Measurements from ENCODE around the gene TAGLN2.

Gene TAGLN2

GRCh38 chr1:159924791-159925718 lies at the start of gene TAGLN2:
Gene TAGLN2, minus strand, starts transcription at chr1:159925507. Its CDS starts 4,998 bp downstream, at chr1:159920509.
- Mint-ChIP-seq H3K4me1 (ENCODE audit: low read depth) (peaks cover 59% of the 10 kb centered on the region), H3K27me3 (peaks cover 9% of the 10 kb centered on the region), H3K4me3 (peak within 1 kb of the TSS; percentile 81), H3K9me3 (no peaks in the 10 kb centered on the region), H3K36me3 (ENCODE audit: low read depth) (peaks cover 40% of the 10 kb centered on the region), H3K27ac (peak within 1 kb of the TSS; percentile 93)
- intact Hi-C loops (cut with micrococcal nuclease): no loop called here

- H3K4me1 Mint-ChIP-seq (ENCODE audit: low read depth): peaks cover 5% of the 10 kb centered on the region
- intact Hi-C loops (cut with micrococcal nuclease): no loop called here
- no peaks in the 10 kb centered on the region for H3K9me3 Mint-ChIP-seq
- H3K36me3 Mint-ChIP-seq (ENCODE audit: low read depth): no peaks in the 10 kb centered on the region
- H3K27ac Mint-ChIP-seq: no peak overlapping the region
- H3K4me3 Mint-ChIP-seq: no peak overlapping the region
- H3K27me3 Mint-ChIP-seq: peaks cover 21% of the 10 kb centered on the region
Observed at GRCh38 chr1:159974350-159974965, 49.2 kb upstream of the TAGLN2 start.

GRCh38 chr1:159973350-159973940 lies 48.1 kb upstream of the TAGLN2 start:
- H3K4me3 Mint-ChIP-seq: no peak overlapping the region
- no peaks in the 10 kb centered on the region for H3K36me3 Mint-ChIP-seq (ENCODE audit: low read depth)
- no peaks in the 10 kb centered on the region for H3K9me3 Mint-ChIP-seq
- H3K4me1 Mint-ChIP-seq (ENCODE audit: low read depth): peaks cover 13% of the 10 kb centered on the region
- H3K27me3 Mint-ChIP-seq: peaks cover 22% of the 10 kb centered on the region
- intact Hi-C loops (cut with micrococcal nuclease): no loop called here
- no peak overlapping the region for H3K27ac Mint-ChIP-seq

GRCh38 chr1:159972443-159973205 lies 47.3 kb upstream of the TAGLN2 start:
- Mint-ChIP-seq H3K9me3 (no peaks in the 10 kb centered on the region), H3K36me3 (ENCODE audit: low read depth) (no peaks in the 10 kb centered on the region), H3K4me3 (no peak overlapping the region), H3K27ac (no peak overlapping the region), H3K4me1 (ENCODE audit: low read depth) (peaks cover 18% of the 10 kb centered on the region), H3K27me3 (peaks cover 20% of the 10 kb centered on the region)
- intact Hi-C loops (cut with micrococcal nuclease): no loop called here

GRCh38 chr1:159970932-159971342 lies 45.6 kb upstream of the TAGLN2 start:
- Mint-ChIP-seq H3K27ac (no peak overlapping the region), H3K27me3 (peaks cover 10% of the 10 kb centered on the region), H3K9me3 (no peaks in the 10 kb centered on the region), H3K4me3 (no peak overlapping the region), H3K4me1 (ENCODE audit: low read depth) (peaks cover 18% of the 10 kb centered on the region), H3K36me3 (ENCODE audit: low read depth) (no peaks in the 10 kb centered on the region)
- intact Hi-C loops (cut with micrococcal nuclease): no loop called here

GRCh38 chr1:159968901-159969300 lies 43.6 kb upstream of the TAGLN2 start:
- H3K4me3 Mint-ChIP-seq: no peak overlapping the region
- H3K27ac Mint-ChIP-seq: no peak overlapping the region
- H3K36me3 Mint-ChIP-seq (ENCODE audit: low read depth): no peaks in the 10 kb centered on the region
- H3K4me1 Mint-ChIP-seq (ENCODE audit: low read depth): peaks cover 18% of the 10 kb centered on the region
- H3K9me3 Mint-ChIP-seq: no peaks in the 10 kb centered on the region
- peaks cover 10% of the 10 kb centered on the region for H3K27me3 Mint-ChIP-seq
- intact Hi-C loops (cut with micrococcal nuclease): no loop called here

- H3K36me3 Mint-ChIP-seq (ENCODE audit: low read depth): no peaks in the 10 kb centered on the region
- H3K4me1 Mint-ChIP-seq (ENCODE audit: low read depth): peaks cover 26% of the 10 kb centered on the region
- intact Hi-C loops (cut with micrococcal nuclease): no loop called here
- no peak overlapping the region for H3K27ac Mint-ChIP-seq
- peaks cover 6% of the 10 kb centered on the region for H3K27me3 Mint-ChIP-seq
- H3K9me3 Mint-ChIP-seq: no peaks in the 10 kb centered on the region
- H3K4me3 Mint-ChIP-seq: no peak overlapping the region
Observed at GRCh38 chr1:159965263-159965662, 40.0 kb upstream of the TAGLN2 start.

GRCh38 chr1:159964144-159964543 lies 38.8 kb upstream of the TAGLN2 start:
- no peak overlapping the region for H3K27ac Mint-ChIP-seq
- peaks cover 29% of the 10 kb centered on the region for H3K4me1 Mint-ChIP-seq (ENCODE audit: low read depth)
- intact Hi-C loops (cut with micrococcal nuclease): no loop called here
- no peak overlapping the region for H3K4me3 Mint-ChIP-seq
- H3K9me3 Mint-ChIP-seq: no peaks in the 10 kb centered on the region
- H3K36me3 Mint-ChIP-seq (ENCODE audit: low read depth): no peaks in the 10 kb centered on the region
- peaks cover 6% of the 10 kb centered on the region for H3K27me3 Mint-ChIP-seq

GRCh38 chr1:159962176-159962575 lies 36.9 kb upstream of the TAGLN2 start:
- Mint-ChIP-seq H3K4me3 (no peak overlapping the region), H3K9me3 (no peaks in the 10 kb centered on the region), H3K4me1 (ENCODE audit: low read depth) (peaks cover 24% of the 10 kb centered on the region), H3K27ac (no peak overlapping the region), H3K36me3 (ENCODE audit: low read depth) (no peaks in the 10 kb centered on the region), H3K27me3 (peaks cover 1% of the 10 kb centered on the region)
- intact Hi-C loops (cut with micrococcal nuclease): no loop called here

GRCh38 chr1:159961636-159962035 lies 36.3 kb upstream of the TAGLN2 start:
- no peaks in the 10 kb centered on the region for H3K36me3 Mint-ChIP-seq (ENCODE audit: low read depth)
- H3K9me3 Mint-ChIP-seq: no peaks in the 10 kb centered on the region
- H3K4me1 Mint-ChIP-seq (ENCODE audit: low read depth): peaks cover 24% of the 10 kb centered on the region
- H3K27ac Mint-ChIP-seq: no peak overlapping the region
- H3K4me3 Mint-ChIP-seq: no peak overlapping the region
- H3K27me3 Mint-ChIP-seq: peaks cover 1% of the 10 kb centered on the region
- intact Hi-C loops (cut with micrococcal nuclease): no loop called here

- Mint-ChIP-seq H3K36me3 (ENCODE audit: low read depth) (no peaks in the 10 kb centered on the region), H3K27me3 (peaks cover 1% of the 10 kb centered on the region), H3K27ac (no peak overlapping the region), H3K4me1 (ENCODE audit: low read depth) (peaks cover 24% of the 10 kb centered on the region), H3K4me3 (no peak overlapping the region), H3K9me3 (no peaks in the 10 kb centered on the region)
- intact Hi-C loops (cut with micrococcal nuclease): no loop called here
Observed at GRCh38 chr1:159960721-159961381, 35.5 kb upstream of the TAGLN2 start.

GRCh38 chr1:159959451-159959850 lies 34.1 kb upstream of the TAGLN2 start:
- H3K27me3 Mint-ChIP-seq: peaks cover 1% of the 10 kb centered on the region
- no peaks in the 10 kb centered on the region for H3K9me3 Mint-ChIP-seq
- no peak overlapping the region for H3K4me3 Mint-ChIP-seq
- H3K27ac Mint-ChIP-seq: no peak overlapping the region
- intact Hi-C loops (cut with micrococcal nuclease): no loop called here
- H3K36me3 Mint-ChIP-seq (ENCODE audit: low read depth): no peaks in the 10 kb centered on the region
- peaks cover 35% of the 10 kb centered on the region for H3K4me1 Mint-ChIP-seq (ENCODE audit: low read depth)

GRCh38 chr1:159958719-159959380 lies 33.5 kb upstream of the TAGLN2 start:
- Mint-ChIP-seq H3K4me1 (ENCODE audit: low read depth) (peaks cover 41% of the 10 kb centered on the region), H3K9me3 (no peaks in the 10 kb centered on the region), H3K27ac (no peak overlapping the region), H3K36me3 (ENCODE audit: low read depth) (no peaks in the 10 kb centered on the region), H3K27me3 (peaks cover 1% of the 10 kb centered on the region), H3K4me3 (no peak overlapping the region)
- intact Hi-C loops (cut with micrococcal nuclease): no loop called here
